Stomach (tissue), 4 donors: ENCODE data around the gene RBMS1.

Experiments
- CTCF ChIP-seq, 7 experiments: fragments of 450-650 bp in 4 of 7; fragments of 200-600 bp in 3 of 7; sonication (generic) in 3 of 7; IDR thresholded peaks; one replicate each; pipeline ENCODE4 v1.5.1; 2016 to 2019; ENCODE audit warnings: antibody characterized with exemption in 7 of 7, control low read depth in 2 of 7, mild to moderate bottlenecking in 1 of 7
- EP300 ChIP-seq: sonication (generic); formaldehyde crosslinking; IDR thresholded peaks from one replicate; pipeline ENCODE4 v1.6.1; 2017; ENCODE audit warnings: antibody characterized with exemption

GRCh38 chr2:160454070-160454797, 39.4 kb downstream of the RBMS1 start:
- TF ChIP-seq CTCF (IDR thresholded peaks at IDR 0.05) (no peak), EP300 (no peak)
